Activated CD8-positive, alpha-beta T cell treated with anti-CD3 and anti-CD28 coated beads for 36 hours (primary cell): ENCODE data around the gene ADGRV1. TPM values are rescaled to one million over a fixed set of nuclear protein-coding genes. Genes with fewer than 3 reads are reported as not detected.

ENCODE experiments used
- ATAC-seq: fragments of 200-7000 bp; cut with Tn5 transposase; one replicate; pipeline ENCODE4 v1.10.0; 2021; ENCODE audit warnings: mild to moderate bottlenecking, moderate library complexity
- CTCF ChIA-PET: fragments of 350-600 bp; sonication (Branson Sonifier 250); formaldehyde crosslinking; loops from one replicate; lab custom pipeline; 2021; ENCODE audit warnings: antibody characterized with exemption; lab: Charles Lee
- POLR2A ChIA-PET: fragments of 350-600 bp; sonication (Branson Sonifier 250); formaldehyde crosslinking; loops from one replicate; lab custom pipeline; 2021; ENCODE audit warnings: antibody characterized with exemption; lab: Charles Lee
- DNase-seq: peaks from one replicate; pipeline ENCODE4 v3.0.0-alpha.2; 2020
- H3K27ac Mint-ChIP-seq: one replicate; pipeline ENCODE4 v1.8.0; 2021; ENCODE audit warnings: mild to moderate bottlenecking, mixed read lengths
- H3K27me3 Mint-ChIP-seq: one replicate; pipeline ENCODE4 v1.8.0; 2021; ENCODE audit warnings: mixed read lengths
- H3K36me3 Mint-ChIP-seq: one replicate; pipeline ENCODE4 v1.8.0; 2021; ENCODE audit warnings: low read depth, mixed read lengths
- H3K4me1 Mint-ChIP-seq: one replicate; pipeline ENCODE4 v1.8.0; 2021; ENCODE audit warnings: low read depth, mixed read lengths
- H3K4me3 Mint-ChIP-seq: one replicate; pipeline ENCODE4 v1.8.0; 2021; ENCODE audit warnings: mild to moderate bottlenecking, moderate library complexity, mixed read lengths
- H3K9me3 Mint-ChIP-seq: one replicate; pipeline ENCODE4 v1.8.0; 2021; ENCODE audit warnings: mixed read lengths
- CTCF ChIP-seq: fragments of 200-600 bp; IDR thresholded peaks from one replicate; pipeline ENCODE4 v1.8.0; 2022; ENCODE audit warnings: antibody characterized with exemption, mild to moderate bottlenecking
- intact Hi-C: fragments of 100-400 bp; cut with micrococcal nuclease; formaldehyde crosslinking; loops from one replicate; pipeline ENCODE4 v1.10.0; 2022
- total RNA-seq, 2 experiments: library from RNA; stranded (reverse); gene quantifications; one replicate each; pipeline ENCODE4 v1.2.3, GENCODE V29; 2021

Gene ADGRV1
- total RNA-seq, 2 experiments from 2014 or later, result 0.18 TPM; not detected in 1

- Mint-ChIP-seq H3K4me1 (no peaks in the 10 kb centered on the region), H3K36me3 (no peaks in the 10 kb centered on the region), H3K27ac (no peak overlapping the region), H3K27me3 (peaks cover 3% of the 10 kb centered on the region), H3K4me3 (no peak overlapping the region), H3K9me3 (no peaks in the 10 kb centered on the region)
- POLR2A ChIA-PET, result no interaction called here
- DNase-seq (no peak), ATAC-seq (no peak)
- intact Hi-C loops, result no loop called here
- no peak for TF ChIP-seq CTCF
- CTCF ChIA-PET, result interaction anchor here (0.7 to 2.0 kb wide), 2 partner anchors 50 to 79 kb away, joined by 3 to 6 read pairs; no protein-coding TSS in a partner anchor
Observed at GRCh38 chr5:90981821-90982220, 423.2 kb downstream of the ADGRV1 start.

GRCh38 chr5:90982576-90982975 is 424.0 kb downstream of the ADGRV1 start:
- H3K4me1 Mint-ChIP-seq, result no peaks in the 10 kb centered on the region
- ATAC-seq (no peak), DNase-seq (no peak)
- H3K9me3 Mint-ChIP-seq, result no peaks in the 10 kb centered on the region
- POLR2A ChIA-PET, result no interaction called here
- H3K27me3 Mint-ChIP-seq, result peaks cover 3% of the 10 kb centered on the region
- no peak for TF ChIP-seq CTCF
- CTCF ChIA-PET, result interaction anchor here (0.7 to 2.0 kb wide), 2 partner anchors 50 to 79 kb away, joined by 3 to 6 read pairs; no protein-coding TSS in a partner anchor
- no peak overlapping the region for H3K4me3 Mint-ChIP-seq
- intact Hi-C loops, result no loop called here
- no peaks in the 10 kb centered on the region for H3K36me3 Mint-ChIP-seq
- H3K27ac Mint-ChIP-seq, result no peak overlapping the region

- ATAC-seq (no peak), DNase-seq (no peak)
- CTCF ChIA-PET, result interaction anchor here (2.0 kb wide), 1 partner anchor 51 kb away, joined by 6 read pairs; no protein-coding TSS in a partner anchor
- POLR2A ChIA-PET, result no interaction called here
- no peak for TF ChIP-seq CTCF
- Mint-ChIP-seq H3K4me3 (no peak overlapping the region), H3K9me3 (no peaks in the 10 kb centered on the region), H3K36me3 (no peaks in the 10 kb centered on the region), H3K4me1 (no peaks in the 10 kb centered on the region), H3K27me3 (peaks cover 3% of the 10 kb centered on the region), H3K27ac (no peak overlapping the region)
- intact Hi-C loops, result no loop called here
Observed at GRCh38 chr5:90983148-90983547, 424.6 kb downstream of the ADGRV1 start.

GRCh38 chr5:90983711-90984124 is 425.1 kb downstream of the ADGRV1 start:
- H3K36me3 Mint-ChIP-seq, result no peaks in the 10 kb centered on the region
- no peaks in the 10 kb centered on the region for H3K9me3 Mint-ChIP-seq
- no peaks in the 10 kb centered on the region for H3K4me1 Mint-ChIP-seq
- ChIA-PET CTCF (no interaction called here), POLR2A (no interaction called here)
- H3K27ac Mint-ChIP-seq, result no peak overlapping the region
- peaks cover 3% of the 10 kb centered on the region for H3K27me3 Mint-ChIP-seq
- no peak overlapping the region for H3K4me3 Mint-ChIP-seq
- no peak for DNase-seq
- no peak for TF ChIP-seq CTCF
- ATAC-seq, result no peak
- intact Hi-C loops, result no loop called here

GRCh38 chr5:90985341-90985740 is 426.7 kb downstream of the ADGRV1 start:
- Mint-ChIP-seq H3K27ac (no peak overlapping the region), H3K4me3 (no peak overlapping the region), H3K36me3 (no peaks in the 10 kb centered on the region), H3K27me3 (peaks cover 2% of the 10 kb centered on the region), H3K4me1 (no peaks in the 10 kb centered on the region), H3K9me3 (no peaks in the 10 kb centered on the region)
- ChIA-PET POLR2A (no interaction called here), CTCF (interaction anchor here (1.0 kb wide), 1 partner anchor 53 kb away, joined by 3 read pairs; no protein-coding TSS in a partner anchor)
- no peak for DNase-seq
- no peak for TF ChIP-seq CTCF
- no peak for ATAC-seq
- intact Hi-C loops, result no loop called here
